Inflammatory macrophage treated with lipopolysaccharide for 1 hour (primary cell): ENCODE data around the gene CEND1.

Experiments used
- DNase-seq, 2 donors: peaks; one replicate each; pipeline ENCODE4 v3.0.0-alpha.2; 2020 to 2022

Gene CEND1

DNA sequence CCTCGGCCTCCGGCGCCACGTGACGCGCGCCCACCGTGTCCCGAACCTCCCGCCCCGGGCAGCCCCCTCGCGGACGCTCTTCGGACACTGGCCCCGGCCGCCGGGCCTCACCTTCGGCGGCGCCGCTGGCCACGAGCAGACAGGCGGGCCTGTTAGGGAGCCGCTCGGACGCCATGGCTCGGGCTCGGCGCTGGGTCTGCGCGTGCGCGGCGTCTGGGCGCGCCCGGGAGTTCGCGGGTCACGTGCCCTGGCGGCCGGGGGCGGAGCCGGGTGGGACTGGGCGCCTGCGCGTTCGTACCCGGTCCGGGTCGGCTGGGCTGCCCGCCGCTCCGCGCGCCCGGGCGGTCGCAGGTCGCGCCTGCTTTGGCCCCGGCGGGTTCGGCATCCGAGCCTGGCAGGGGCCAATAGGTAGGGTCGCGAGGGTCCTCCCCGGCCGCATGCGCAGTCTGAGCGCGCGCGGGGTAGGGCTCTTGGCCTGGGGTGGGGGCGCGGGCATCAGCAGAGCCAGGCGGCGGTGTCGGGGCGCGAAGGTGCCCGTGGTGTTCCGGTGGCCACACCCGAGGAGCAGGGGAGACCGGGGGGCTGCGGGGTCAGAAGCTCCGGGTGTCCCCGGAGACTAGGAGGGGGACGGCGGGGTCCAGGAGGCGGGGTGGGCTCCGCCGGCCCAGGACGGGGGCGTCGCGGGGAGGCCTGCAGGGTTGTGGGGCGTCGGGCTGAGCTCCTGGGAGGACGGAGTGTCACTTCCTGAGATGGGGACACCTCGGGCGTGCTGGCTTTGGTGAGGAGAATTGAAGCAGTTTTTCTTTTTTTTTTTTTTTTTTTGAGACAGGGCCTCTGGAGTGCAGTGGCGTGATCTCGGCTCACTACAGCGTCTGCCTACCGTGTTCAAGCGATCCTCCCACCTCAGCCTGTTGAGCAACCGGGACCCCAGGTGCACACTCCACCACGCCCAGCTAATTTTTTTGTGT lies 12.3 kb downstream of the CEND1 start, which contains the start of gene GATD1:
TSS of gene GATD1 (minus strand) at position 200 of the 968 bp plus-strand sequence. CDS start at position 175, 25 bp downstream.
- DNase-seq, result peak; percentile 81 to 93

DNA sequence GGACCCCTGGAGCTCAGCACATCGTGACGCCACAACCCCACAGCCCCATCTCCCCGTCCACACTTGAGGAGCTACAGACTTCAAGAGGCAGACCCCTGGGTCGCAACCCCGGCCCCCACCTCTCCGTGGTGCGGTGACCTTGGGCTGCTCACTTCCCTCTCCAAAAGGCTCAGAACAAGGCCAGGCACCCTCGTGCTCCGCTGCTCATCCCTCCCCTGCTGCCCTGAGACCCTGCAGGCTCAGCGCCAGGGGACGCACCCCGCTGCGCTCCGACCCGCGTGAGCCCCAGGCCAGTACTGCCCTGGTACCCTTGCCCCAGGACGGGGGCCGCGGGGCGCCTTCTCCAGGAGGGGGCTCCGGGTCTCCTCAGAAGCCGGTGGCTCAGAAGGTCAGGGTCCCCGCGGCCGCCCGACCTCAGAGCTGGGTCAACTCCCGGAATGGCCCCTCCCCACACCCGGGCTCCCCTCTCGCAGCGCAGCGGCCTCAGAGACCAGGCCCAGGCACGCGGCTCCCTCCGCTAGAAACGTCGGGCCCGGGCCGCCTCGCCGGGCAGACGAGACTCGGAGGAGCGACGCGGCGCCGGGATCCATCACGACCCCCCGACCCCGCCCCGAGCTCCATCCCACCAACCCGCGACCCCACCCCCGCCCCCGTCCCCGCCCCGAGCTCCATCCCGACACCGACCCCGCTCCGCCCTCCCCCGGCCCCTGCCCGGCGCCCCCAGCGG lies 13.2 kb downstream of the CEND1 start:
- peak in 1 of 2 donors; percentile 17 for DNase-seq

DNA sequence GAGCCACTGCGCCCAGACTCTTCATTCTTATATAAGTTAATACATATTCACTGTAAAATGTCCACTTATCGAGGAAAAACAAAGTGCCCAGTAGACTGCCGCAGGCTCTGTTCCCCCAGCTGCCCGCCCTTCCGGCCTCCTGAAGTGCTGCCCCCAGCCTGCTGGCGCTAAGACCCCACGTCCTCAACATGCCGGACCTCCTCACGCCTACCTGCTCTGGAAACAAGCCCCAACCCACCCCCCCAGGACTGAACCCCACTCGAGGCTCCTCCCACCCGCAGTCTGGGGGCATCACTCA lies 13.7 kb downstream of the CEND1 start:
- no peak for DNase-seq

DNA sequence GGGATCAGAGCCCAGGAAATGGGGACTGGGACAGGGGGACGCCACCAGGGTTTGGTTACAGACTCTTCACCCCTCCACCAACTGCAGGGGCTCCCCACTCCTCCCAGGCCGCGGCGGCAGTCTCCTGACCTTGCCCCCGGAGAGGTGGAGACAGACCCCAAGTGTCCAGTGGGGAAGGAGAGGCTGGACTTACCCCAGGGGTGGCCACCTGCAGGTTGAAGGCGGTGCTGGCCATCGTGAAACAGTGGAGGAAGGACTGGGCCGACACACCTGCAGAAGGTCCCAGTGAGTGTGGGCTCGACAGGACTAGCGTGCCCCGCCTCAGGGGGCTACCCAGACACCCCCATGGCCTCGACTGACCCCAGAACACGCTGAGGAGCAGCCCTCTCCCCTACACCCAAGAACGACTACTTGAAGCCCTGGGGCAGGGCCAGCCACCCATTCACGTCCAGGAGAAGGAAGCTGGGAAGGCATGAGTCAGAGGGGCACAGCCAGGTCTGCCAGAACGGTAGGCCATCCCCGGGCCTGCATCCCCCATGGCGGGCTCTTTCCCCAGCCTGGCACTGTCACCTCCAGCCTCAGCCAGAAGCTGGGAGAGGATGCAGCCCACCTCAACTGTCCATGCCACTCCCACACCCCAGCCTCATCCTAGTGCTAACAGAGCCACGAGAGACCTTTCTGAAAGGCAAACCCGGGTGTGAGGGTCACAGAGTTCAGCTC lies 14.9 kb downstream of the CEND1 start:
- no peak for DNase-seq

DNA sequence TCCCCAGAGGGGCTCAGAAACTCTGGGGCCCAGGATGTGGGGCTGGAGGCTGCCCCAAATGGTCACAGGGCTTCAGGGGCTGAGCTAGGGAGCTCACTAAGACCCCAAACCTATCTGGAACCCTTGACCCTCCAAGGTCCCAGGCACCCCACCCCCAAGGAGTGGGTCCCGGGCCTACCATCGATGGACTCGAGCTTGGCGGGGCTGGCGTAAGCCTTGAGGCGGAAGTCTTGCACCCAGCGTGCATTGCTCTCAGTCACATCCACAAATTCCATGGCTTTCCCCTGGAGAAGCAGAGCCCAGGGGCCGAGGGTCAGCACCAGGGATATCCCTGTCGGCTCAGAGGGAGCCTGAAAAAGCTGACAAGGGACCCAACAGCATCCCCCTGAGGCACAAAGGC lies 16.1 kb downstream of the CEND1 start:
- no peak for DNase-seq

DNA sequence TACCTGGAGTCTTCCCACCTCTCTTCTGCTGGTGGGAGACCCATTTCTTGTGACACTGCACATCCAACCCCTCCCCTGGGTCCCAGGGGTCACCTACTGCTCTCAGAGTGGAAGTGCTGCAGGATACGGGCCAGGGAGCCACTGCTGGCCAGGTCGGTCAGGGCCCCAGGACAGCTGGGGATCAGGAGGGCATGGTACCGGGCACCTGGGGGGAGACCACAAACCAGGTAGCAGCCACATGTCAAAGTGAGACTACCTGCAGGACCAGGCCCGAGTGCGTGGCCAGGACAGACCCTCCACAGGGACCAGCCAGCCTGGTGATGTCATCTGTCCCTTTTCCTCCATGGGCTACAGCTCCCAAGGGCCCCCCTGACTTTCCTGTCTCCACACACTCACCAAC lies 16.5 kb downstream of the CEND1 start:
- DNase-seq, result no peak

DNA sequence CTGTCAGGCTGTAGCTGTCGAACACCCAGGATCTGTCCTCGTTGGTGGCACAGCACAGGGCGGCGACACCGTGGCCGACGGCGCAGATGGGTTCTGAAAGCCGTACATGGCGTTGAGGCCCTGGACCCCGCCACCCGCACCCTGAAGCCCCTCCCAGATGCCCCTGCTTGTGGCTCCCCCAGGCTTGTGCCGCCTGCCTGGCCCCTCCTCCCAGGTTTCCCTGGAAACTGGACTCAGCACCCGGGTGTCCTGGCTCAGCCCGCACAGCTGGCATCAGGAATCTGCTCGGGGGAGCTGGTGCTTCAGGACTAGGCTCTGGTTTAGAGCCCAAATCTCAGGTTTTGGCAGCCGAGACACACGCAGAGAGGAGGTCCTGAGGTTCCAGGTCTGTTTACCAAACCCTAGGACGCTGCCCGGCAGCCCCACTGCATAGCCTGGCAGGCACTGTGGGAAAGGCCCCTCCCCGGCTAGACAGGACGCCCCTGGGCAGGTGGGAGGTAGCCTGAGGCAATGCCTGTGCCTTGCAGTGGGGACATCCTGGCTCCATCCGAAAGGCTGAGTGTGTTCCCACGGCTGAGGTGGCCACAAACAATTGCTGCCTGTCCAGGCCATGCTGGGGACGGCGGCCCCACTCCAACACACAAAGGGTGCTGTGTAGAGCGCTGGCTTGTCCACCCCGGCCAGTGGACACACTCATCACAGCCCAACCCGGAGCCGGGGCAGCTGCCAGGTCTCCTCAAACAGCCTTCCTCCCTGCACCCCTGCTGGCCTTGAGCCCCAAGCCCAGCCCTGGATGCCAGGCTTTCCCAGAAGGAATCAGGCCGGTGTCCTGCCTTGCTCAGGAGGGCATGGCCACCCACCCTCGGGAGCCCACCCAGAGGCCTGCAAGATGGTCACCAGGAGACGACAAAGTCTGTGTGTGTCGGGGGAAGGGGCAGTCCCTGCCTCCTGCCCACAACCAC lies 17.2 kb downstream of the CEND1 start:
- DNase-seq, result no peak

DNA sequence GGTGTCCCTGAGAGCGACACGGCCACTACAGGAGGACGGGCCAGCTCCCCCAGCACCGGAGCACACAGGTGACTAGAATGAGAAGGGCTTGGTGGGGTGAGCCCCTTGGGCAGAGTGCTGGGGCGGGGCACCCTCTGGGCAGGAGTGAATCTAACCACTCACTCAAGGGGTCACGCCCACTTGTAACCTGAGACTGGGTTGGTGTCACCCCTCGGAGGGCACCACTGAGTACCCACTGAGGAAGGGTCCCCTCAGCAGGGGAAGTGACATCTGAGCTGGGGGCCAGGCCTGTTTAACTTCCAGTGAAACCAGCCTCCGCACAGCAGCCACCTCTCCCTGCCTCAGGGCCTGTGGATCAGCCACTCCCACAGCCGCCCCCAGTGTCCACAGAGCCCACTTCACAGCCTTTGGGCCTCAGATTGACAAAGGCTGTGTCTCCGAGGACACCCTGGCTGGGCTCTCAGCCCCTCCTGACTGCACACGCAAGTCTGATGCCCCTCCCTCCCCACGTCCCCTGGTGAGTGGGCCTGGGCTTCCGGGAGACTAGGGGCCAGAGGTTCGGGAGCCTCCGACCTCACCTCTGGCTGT lies 18.2 kb downstream of the CEND1 start:
- DNase-seq, result no peak

DNA sequence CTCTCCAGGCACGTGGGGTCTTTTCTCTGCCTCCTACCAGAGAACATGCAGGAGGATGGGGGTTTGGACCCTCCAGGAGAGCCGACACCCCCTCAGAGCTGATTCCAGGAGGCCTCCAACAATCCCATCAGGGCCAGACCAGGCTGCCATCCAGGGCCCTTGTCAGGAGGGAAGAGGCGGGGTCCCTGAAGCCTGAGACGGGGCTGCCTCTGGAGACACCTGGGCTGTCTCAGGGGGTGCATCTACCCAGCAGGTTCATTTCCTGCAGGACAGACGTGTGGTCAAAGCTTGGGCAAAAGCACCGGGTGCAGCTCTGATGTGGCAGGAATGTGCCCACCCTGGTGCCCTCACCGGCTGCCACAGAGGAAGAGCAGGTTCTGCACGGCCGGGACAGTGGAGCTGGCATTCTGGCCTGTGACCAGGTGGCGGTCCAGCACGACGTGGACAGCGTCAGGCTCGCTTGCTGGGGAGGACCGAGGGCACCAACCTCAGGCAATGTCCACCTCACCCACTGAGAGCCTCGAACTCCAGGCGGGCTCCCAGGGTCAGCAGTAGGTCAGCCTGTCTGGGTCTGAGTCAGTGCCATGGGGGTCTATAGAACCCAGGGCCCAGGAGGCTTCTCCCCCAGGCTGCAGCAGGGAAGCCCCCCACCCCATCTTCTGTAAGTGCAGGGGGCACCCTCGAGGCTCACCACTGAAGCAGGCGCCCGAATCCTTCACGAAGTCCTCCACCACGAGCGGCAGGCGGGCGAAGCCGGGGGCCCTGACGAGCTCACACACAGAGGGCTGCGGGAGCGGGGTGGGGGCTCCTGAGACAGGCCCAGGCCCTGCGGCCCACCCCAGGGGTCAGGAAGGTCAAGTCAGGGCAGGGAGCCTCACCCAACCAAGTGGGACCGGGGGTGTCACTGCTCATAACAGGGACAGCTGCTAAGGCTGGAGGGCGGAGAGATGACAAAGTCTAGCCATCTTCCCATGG lies 19.0 kb downstream of the CEND1 start:
- DNase-seq, result no peak

DNA sequence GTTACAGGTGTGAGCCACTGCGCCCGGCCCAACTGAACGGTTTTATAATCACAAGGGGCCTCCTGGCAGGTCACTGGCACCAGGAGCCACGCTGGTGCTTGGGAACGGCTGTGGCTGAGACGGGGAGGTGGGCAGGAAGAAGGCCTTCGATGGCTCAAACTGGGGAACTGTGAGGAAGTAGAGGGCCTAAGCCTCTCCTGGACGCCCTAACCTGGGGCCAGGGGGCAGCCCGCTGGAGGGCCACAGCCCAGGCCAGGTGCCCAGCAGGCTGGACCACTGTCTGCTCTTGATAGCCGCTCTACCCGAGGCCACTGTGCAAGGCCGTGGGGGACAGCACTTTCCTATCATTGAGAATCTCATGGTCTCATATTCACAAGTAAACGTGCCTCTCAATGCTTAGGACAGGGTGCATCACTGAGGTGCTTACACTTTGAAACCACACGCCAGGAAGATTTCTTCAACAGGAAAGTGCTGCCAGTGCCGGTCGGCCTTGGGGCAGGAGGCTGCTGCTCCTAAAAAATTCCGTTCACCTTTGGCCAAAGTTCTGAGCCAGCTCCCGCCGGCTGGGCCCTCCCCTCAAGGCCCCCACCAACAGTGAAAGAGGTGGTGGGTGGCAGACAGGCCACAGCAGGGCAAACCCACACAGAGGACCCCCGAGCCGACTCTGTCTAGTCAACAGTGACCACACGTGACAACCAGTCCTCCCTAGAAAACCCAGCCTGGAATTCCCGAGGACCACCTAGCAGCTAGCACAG lies 19.8 kb downstream of the CEND1 start:
- DNase-seq, result no peak

DNA sequence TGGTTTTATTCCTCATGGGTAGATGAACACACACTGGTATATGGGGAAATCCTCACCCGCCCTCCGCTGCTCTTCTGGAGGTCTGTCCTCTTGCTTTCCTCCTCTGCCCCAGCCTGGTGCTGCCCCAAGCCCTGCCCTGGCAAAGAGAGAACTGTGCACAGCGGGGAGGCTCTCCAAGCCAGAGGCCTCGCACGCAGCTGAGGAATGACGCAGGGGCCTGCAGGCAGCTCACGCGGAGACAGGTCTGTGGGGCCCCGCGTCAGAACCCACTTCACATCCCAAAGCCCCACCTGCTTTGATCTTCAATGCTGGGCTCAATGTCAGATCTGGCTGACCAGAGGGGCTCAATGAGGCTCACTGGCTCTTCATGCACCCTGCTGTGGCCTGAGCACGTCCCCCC lies 22.7 kb downstream of the CEND1 start:
- no peak for DNase-seq

DNA sequence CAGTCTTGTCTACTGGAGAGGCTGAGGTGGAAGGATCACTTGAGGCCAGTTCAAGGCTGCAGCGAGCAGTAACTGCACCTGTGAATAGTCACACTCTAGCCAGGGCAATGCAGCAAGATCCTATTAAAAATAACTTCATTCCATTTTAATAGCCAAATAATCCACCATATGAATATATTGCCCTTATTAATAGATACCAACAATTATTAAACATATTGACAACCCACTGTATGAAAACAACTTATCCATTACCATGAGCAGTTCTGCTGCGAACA lies 23.0 kb downstream of the CEND1 start:
- no peak for DNase-seq

DNA sequence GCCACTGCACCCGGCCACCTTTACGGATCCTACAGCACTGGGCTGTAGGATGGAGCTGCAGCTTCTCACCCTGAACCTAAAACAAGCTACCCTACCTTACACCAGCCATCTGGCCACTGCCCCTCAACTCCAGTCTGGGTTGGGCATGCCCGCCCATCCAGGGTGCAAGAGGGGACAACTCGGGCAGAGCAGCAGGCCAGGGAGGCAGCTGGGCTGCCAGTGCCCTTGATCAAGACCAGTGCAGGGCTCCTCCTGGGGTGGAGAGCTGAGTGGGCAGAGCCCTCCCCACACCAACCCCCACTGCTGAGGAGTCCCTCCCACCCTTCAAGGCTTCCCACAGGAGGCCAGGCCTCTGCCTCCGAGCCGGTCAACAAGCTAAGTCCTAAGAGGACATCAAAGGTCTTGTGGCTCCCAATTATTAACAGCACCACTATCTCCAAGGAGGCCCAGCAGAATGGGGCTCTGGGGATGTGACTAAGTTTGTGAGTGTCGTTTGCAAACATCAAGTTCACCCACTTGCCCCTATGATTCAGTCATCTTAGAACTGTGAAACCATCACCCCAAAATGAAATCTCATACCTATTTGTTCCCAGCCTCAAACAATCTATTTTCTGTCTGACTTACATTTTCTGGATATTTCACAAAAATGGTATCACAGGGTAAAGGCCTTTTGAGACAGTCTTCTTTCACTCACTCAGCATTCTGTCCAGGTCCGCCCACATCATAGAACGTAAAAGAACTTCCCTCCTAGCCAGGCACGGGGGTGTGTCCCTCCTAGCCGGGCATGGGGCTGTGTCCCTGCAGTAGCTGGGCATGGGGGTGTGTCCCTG lies 23.6 kb downstream of the CEND1 start:
- DNase-seq, result peak; percentile 38 to 58

DNA sequence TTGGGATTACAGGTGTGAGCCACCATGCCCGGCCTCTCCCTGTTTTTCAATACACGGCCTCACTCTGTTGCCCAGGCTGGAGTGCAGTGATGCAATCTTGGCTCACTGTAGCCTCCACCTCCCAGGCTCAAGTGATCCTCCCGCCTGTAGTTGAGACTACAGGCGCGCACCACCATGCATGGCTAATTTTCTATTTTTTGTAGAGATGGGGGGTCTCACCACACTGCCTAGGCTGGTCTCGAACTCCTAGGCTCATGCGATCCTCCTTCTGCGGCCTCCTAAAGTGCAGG lies 24.1 kb downstream of the CEND1 start:
- no peak for DNase-seq

DNA sequence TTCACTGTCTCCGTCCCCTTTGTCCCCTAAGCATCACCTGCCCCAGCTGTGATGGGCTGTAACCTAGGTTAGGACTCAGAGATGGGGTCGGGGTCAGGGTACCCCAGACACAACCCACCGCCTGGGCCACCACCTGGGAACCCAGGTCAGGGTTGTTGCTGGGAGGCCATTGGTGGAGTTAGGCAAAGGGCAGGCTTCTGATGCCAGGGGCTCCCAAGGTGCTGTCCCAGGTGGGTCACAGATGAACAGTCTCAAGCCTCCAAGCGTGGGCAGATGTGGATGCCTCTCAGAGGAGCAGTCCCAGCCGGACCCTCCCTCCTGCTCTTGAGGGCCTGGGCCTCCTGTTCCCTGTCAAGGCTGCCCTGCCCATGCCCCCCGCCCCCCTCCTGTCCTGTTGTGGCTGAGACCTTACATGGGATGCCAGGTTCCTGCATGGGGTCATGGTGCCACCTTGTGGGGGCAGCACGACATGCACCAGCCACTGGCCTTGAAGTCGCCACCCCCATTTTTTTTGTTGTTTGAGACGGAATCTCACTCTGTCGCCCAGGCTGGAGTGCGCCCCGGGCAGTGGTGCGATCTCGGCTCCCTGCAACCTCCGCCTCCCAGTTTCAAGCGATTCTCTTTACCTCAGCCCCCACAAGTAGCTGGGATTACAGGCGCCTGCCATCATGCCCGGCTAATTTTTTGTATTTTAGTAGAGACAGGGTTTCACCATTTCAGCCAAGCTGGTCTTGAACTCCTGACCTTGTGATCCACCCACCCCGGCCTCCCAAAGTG lies 24.7 kb downstream of the CEND1 start:
- peak in 1 of 2 donors; percentile 47 for DNase-seq

DNA sequence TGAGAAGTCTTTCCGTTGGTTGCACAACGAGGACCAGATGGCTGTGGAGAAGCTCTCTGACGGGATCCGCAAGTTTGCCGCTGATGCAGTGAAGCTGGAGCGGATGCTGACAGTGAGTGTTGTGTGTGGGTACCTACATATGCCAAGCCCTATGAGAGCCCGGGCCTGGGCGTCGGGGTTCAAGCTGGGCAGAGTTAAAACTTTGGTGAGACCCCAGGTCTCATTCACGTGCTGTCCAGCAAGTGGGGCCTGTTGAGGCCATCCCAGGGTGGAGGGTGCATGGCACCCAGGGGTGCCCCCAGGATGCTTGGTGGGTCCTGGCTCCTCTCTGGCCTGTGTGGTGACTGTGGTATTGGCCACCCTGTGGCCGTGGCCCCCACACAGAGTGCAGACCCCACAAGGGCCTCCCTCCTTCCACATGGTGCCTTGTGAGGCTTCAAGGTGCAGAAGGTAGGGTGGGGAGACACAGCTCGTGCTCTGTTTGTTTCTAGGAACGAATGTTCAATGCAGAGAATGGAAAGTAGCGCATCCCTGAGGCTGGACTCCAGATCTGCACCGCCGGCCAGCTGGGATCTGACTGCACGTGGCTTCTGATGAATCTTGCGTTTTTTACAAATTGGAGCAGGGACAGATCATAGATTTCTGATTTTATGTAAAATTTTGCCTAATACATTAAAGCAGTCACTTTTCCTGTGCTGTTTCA lies 25.4 kb downstream of the CEND1 start:
- no peak for DNase-seq

DNA sequence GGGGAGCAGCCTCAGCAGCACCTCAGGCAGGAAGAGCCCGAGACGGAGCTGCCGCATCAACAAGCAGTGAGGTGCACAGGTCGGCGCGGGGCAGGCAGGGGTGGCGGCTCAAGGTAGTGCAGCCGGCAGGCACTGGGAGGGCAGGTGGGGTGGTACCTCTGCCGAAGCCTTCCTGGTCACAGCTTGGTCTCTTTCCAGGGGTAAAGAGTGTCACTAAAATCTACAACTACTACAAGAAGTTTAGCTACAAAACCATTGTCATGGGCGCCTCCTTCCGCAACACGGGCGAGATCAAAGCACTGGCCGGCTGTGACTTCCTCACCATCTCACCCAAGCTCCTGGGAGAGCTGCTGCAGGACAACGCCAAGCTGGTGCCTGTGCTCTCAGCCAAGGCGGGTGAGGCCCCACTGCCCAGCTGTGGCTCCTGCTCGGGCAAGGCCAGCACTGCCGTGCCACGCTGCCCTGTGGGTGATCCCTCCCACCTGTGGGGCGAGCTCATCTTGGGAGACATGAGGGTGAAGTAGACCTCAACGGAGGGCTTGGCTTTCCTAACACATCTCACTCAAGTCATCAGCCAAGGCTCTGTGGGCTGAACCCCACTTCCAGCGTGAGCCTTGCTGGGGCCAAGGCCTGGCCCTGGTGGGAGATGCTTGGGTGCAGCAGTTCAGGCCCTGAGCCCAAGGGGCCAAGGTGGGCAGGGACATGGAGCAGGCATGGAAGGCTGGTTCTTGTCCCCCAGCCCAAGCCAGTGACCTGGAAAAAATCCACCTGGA lies 26.2 kb downstream of the CEND1 start:
- DNase-seq, result no peak
